GM23248 (cell line): ENCODE measurements around the gene RAP2B. TPM values are rescaled to one million over a fixed set of nuclear protein-coding genes. Genes with fewer than 3 reads are reported as not detected.
A peak's percentile ranks its signal among the peaks of the same experiment; 100 is the strongest.

Experiments
- DNase-seq: peaks from one replicate; pipeline ENCODE4 v3.0.0-alpha.2; 2015
- H2AFZ ChIP-seq: fragments of 200-600 bp; sonication (generic); 2 replicates; pipeline ENCODE4 v1.6.1; 2016; ENCODE audit warnings: antibody characterized with exemption
- H3F3A ChIP-seq: fragments of 200-600 bp; sonication (generic); 2 replicates; pipeline ENCODE4 v1.6.1; 2016; ENCODE audit warnings: mild to moderate bottlenecking, antibody characterized with exemption, mixed run types; ENCODE audit not compliant: insufficient read depth
- H3K27ac ChIP-seq: fragments of 200-600 bp; sonication (generic); 2 replicates; pipeline ENCODE4 v1.5.1; 2016; ENCODE audit warnings: mild to moderate bottlenecking
- H3K27me3 ChIP-seq: fragments of 200-600 bp; sonication (generic); replicated peaks from 2 replicates; pipeline ENCODE4 v1.6.1; 2016; ENCODE audit warnings: mild to moderate bottlenecking; ENCODE audit not compliant: insufficient read depth
- H3K36me3 ChIP-seq: fragments of 200-600 bp; sonication (generic); 2 replicates; pipeline ENCODE4 v1.6.1; 2016; ENCODE audit warnings: low read depth, mild to moderate bottlenecking
- H3K4me1 ChIP-seq: fragments of 200-600 bp; sonication (generic); 2 replicates; pipeline ENCODE4 v1.6.1; 2016; ENCODE audit warnings: mild to moderate bottlenecking; ENCODE audit not compliant: insufficient read depth
- H3K4me2 ChIP-seq: fragments of 200-600 bp; sonication (generic); one replicate; pipeline ENCODE4 v1.6.1; 2016; ENCODE audit warnings: mild to moderate bottlenecking; ENCODE audit not compliant: unreplicated experiment
- H3K4me3 ChIP-seq: fragments of 200-600 bp; sonication (generic); 2 replicates; pipeline ENCODE4 v1.5.1; 2016; ENCODE audit warnings: mild to moderate bottlenecking
- H3K79me2 ChIP-seq: fragments of 200-600 bp; sonication (generic); 2 replicates; pipeline ENCODE4 v1.6.1; 2016; ENCODE audit warnings: mild to moderate bottlenecking; ENCODE audit not compliant: insufficient read depth
- H3K9ac ChIP-seq: fragments of 200-600 bp; sonication (generic); 2 replicates; pipeline ENCODE4 v1.6.1; 2016; ENCODE audit warnings: mild to moderate bottlenecking
- H3K9me2 ChIP-seq: fragments of 200-600 bp; sonication (generic); 2 replicates; pipeline ENCODE4 v1.6.1; 2016; ENCODE audit warnings: mixed run types, mild to moderate bottlenecking, moderate library complexity; ENCODE audit not compliant: insufficient read depth
- H3K9me3 ChIP-seq: fragments of 200-600 bp; sonication (generic); one replicate; pipeline ENCODE4 v1.6.1; 2017; ENCODE audit warnings: low read depth
- H4K20me1 ChIP-seq: fragments of 200-600 bp; sonication (generic); 2 replicates; pipeline ENCODE4 v1.6.0; 2016; ENCODE audit not compliant: insufficient read depth
- EZH2 ChIP-seq: fragments of 200-600 bp; sonication (generic); IDR thresholded peaks from 2 replicates; pipeline ENCODE4 v1.6.1; 2018; ENCODE audit warnings: antibody characterized with exemption, mild to moderate bottlenecking; ENCODE audit not compliant: insufficient read depth, poor library complexity, severe bottlenecking
- EZH2phosphoT487 ChIP-seq: fragments of 200-600 bp; sonication (generic); IDR thresholded peaks from 2 replicates; pipeline ENCODE4 v1.6.1; 2018; ENCODE audit warnings: antibody characterized with exemption, moderate library complexity, mild to moderate bottlenecking, low read depth; ENCODE audit not compliant: insufficient read depth
- WGBS, 2 experiments: methylation state at CpG; one replicate each; pipeline ENCODE4 v1.1.6; 2015 to 2017; ENCODE audit warnings: low lambda C conversion rate in 2 of 2, low coverage in 1 of 2; ENCODE audit errors: missing lambda C conversion rate in 2 of 2; 5-methylcytosine and 5-hydroxymethylcytosine counted together
- in situ Hi-C: fragments of 300-500 bp; cut with MboI; formaldehyde crosslinking; loops from 2 replicates; pipeline ENCODE4 v1.15.0; 2020
- polyA plus RNA-seq: library from polyadenylated mRNA; unstranded; fragments of >200 nt; fragmentation: Nextera tagmentation; extraction: Ambion mirVana; gene quantifications from 2 replicates; pipeline ENCODE4 v1.2.1, GENCODE V29; 2016
- total RNA-seq: library from RNA; depleted of rRNA; stranded (reverse); fragments of >200 nt; shearing (Covaris generic); gene quantifications from 2 replicates; pipeline ENCODE4 v1.2.3, GENCODE V29; 2014

RAP2B gene
- total and polyA plus RNA-seq, 2 experiments from 2014 or later = 12.9 to 13.2 TPM

DNA sequence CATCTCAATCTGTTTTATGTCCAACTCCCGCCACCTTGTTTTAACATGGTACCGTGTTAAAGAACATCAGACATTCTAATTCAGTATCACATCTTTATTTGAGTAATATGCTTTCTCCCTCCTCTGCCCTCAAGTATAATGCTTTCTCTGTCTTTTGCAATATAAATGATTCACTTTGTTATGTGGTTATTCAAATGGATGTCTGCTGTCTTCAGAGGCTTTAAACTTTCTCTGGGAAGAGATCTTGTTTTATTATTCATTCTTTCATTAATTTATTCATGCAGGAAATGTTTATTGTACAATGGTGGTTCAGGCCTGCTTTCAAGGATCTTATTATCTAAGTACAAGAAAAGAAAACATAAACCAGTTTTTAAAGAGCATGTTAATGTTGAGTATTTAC is 57.1 kb downstream of the RAP2B start:
- H3K4me3 ChIP-seq = no peak overlapping the region
- TF ChIP-seq EZH2phosphoT487 (0 out of 2 replicates have a peak, but pooled peaks have one; percentile 46), EZH2 (no peak)
- H3K27ac ChIP-seq = no peak overlapping the region; the same call in 1 of the 2 replicates
- no peak overlapping the region for H3K4me2 ChIP-seq
- H3K27me3 ChIP-seq = no peaks in the 10 kb centered on the region
- peaks cover 39% of the 10 kb centered on the region for H3F3A ChIP-seq
- peaks cover 26% of the 10 kb centered on the region for H3K4me1 ChIP-seq
- no peaks in the 10 kb centered on the region for H3K9me2 ChIP-seq
- H3K36me3 ChIP-seq = no peaks in the 10 kb centered on the region
- in situ Hi-C loops = no loop called here
- no peaks in the 10 kb centered on the region for H3K79me2 ChIP-seq
- H3K9me3 ChIP-seq = no peaks in the 10 kb centered on the region
- DNase-seq = peak; percentile 61
- no peak overlapping the region for H2AFZ ChIP-seq
- 91 to 100% methylated on average over 2 of the region's 2 CpGs for WGBS, 2 experiments
- H3K9ac ChIP-seq = no peak overlapping the region
- H4K20me1 ChIP-seq = no peaks in the 10 kb centered on the region
